Ishikawa (cell line): Measurements from ENCODE around the gene RADIL.

Experiments
- CEBPB ChIP-seq: IDR thresholded peaks from 2 replicates; pipeline ENCODE4 v1.6.1; 2012
- CREB1 ChIP-seq: IDR thresholded peaks from 2 replicates; pipeline ENCODE4 v1.6.1; 2012; ENCODE audit warnings: low read depth
- TCF12 ChIP-seq: IDR thresholded peaks from 2 replicates; pipeline ENCODE4 v1.6.1; 2012; ENCODE audit warnings: low read depth
- YY1 ChIP-seq: IDR thresholded peaks from 2 replicates; pipeline ENCODE4 v1.6.1; 2012; ENCODE audit warnings: low read depth
- TF ChIP-seq, protein P1 (sequence below): IDR thresholded peaks from 2 replicates; pipeline ENCODE4 v1.6.1; 2012; ENCODE audit warnings: low read depth, mild to moderate bottlenecking

DNA sequence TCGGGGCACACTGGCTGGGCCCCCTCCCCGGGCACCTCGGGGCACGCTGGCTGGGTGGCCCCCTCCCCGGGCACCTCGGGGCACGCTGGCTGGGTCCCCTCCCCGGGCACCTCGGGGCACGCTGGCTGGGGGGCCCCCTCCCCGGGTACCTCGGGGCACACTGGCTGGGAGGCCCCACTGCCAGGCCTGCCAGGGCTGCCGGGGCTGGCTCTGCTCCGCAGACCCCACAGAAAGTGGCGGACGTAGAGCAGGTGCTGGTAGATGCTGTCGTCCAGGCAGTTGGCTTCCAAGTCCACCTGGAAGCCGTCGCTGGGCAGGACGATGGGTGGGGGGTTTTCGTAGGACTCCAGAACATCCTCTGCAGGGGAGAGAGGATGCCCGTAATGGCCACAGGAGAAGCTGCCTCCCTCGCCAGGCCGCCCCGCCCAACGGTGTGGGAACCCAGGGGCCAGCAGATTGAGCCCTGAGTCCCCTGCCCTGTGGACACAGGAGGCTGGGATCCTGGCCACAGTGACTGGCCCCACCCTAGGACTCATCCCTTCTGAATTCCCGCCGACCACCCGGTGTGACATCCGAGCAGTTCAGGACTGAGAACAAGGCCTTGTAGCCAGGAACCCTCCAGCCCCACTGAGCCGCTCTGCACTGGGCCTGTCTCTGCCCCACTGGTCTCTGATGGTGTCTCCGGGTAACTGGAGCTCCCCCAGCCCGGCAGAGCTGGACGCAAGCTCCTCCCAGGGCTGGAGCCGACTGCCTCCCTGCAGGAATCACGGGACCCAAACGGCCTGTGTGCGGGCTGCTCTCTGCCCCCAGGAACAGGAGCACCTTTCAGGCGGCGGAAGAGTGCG, 79.9 kb downstream of the RADIL start:
- TF ChIP-seq CREB1 (no peak), TCF12 (no peak), CEBPB (no peak), YY1 (no peak)
- TF ChIP-seq, protein P1, sequence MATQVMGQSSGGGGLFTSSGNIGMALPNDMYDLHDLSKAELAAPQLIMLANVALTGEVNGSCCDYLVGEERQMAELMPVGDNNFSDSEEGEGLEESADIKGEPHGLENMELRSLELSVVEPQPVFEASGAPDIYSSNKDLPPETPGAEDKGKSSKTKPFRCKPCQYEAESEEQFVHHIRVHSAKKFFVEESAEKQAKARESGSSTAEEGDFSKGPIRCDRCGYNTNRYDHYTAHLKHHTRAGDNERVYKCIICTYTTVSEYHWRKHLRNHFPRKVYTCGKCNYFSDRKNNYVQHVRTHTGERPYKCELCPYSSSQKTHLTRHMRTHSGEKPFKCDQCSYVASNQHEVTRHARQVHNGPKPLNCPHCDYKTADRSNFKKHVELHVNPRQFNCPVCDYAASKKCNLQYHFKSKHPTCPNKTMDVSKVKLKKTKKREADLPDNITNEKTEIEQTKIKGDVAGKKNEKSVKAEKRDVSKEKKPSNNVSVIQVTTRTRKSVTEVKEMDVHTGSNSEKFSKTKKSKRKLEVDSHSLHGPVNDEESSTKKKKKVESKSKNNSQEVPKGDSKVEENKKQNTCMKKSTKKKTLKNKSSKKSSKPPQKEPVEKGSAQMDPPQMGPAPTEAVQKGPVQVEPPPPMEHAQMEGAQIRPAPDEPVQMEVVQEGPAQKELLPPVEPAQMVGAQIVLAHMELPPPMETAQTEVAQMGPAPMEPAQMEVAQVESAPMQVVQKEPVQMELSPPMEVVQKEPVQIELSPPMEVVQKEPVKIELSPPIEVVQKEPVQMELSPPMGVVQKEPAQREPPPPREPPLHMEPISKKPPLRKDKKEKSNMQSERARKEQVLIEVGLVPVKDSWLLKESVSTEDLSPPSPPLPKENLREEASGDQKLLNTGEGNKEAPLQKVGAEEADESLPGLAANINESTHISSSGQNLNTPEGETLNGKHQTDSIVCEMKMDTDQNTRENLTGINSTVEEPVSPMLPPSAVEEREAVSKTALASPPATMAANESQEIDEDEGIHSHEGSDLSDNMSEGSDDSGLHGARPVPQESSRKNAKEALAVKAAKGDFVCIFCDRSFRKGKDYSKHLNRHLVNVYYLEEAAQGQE = no peak
